A673 (cell line): Measurements from ENCODE around the gene GLIPR2. TPM values are rescaled to one million over a fixed set of nuclear protein-coding genes. Genes with fewer than 3 reads are reported as not detected.

ENCODE experiments used
- BruUV-seq: library from RNA; stranded (reverse); fragments of 400-500 nt; replicated peaks from 2 replicates; lab custom pipeline; 2021; lab: Mats Ljungman, UMichigan
- CTCF ChIA-PET: fragments of 300-600 bp; sonication (Branson Sonifier 250); formaldehyde crosslinking; loops from one replicate; lab custom pipeline; 2022; ENCODE audit warnings: antibody characterized with exemption; lab: Charles Lee
- POLR2A ChIA-PET: fragments of 300-600 bp; sonication (Branson Sonifier 250); formaldehyde crosslinking; loops from one replicate; lab custom pipeline; 2022; ENCODE audit warnings: antibody characterized with exemption; ENCODE audit not compliant: low non-redundant PET; lab: Charles Lee
- DNase-seq: peaks from one replicate; pipeline ENCODE4 v3.0.0-alpha.2; 2015; ENCODE audit warnings: low spot score
- H3K27ac ChIP-seq: fragments of 200-600 bp; sonication (generic); 2 replicates; pipeline ENCODE4 v1.5.1; 2016; ENCODE audit warnings: mixed run types, low read depth, mild to moderate bottlenecking, mixed read lengths, antibody characterized with exemption, low read length; ENCODE audit not compliant: poor library complexity, severe bottlenecking
- H3K27me3 ChIP-seq: fragments of 200-600 bp; sonication (generic); replicated peaks from 2 replicates; pipeline ENCODE4 v1.6.1; 2017; ENCODE audit warnings: mixed run types, low read depth, mild to moderate bottlenecking, mixed read lengths, antibody characterized with exemption, low read length; ENCODE audit not compliant: insufficient read depth, poor library complexity
- H3K36me3 ChIP-seq: fragments of 200-600 bp; sonication (generic); 2 replicates; pipeline ENCODE4 v1.6.1; 2016; ENCODE audit warnings: mixed run types, mild to moderate bottlenecking, mixed read lengths, antibody characterized with exemption, low read length; ENCODE audit not compliant: insufficient read depth, poor library complexity, severe bottlenecking
- H3K4me1 ChIP-seq: fragments of 200-600 bp; sonication (generic); 2 replicates; pipeline ENCODE4 v1.6.1; 2017; ENCODE audit warnings: mixed run types, mild to moderate bottlenecking, mixed read lengths, antibody characterized with exemption, low read length; ENCODE audit not compliant: insufficient read depth, poor library complexity, severe bottlenecking
- H3K4me3 ChIP-seq: fragments of 200-600 bp; sonication (generic); 2 replicates; pipeline ENCODE4 v1.5.1; 2016; ENCODE audit warnings: low read depth, mixed run types, mild to moderate bottlenecking, mixed read lengths, low read length; ENCODE audit not compliant: poor library complexity, severe bottlenecking
- H3K9me3 ChIP-seq: fragments of 200-600 bp; sonication (generic); 2 replicates; pipeline ENCODE4 v1.6.1; 2016; ENCODE audit warnings: mixed run types, low read depth, mild to moderate bottlenecking, mixed read lengths, antibody characterized with exemption, low read length; ENCODE audit not compliant: poor library complexity, severe bottlenecking
- EZH2 ChIP-seq: fragments of 200-600 bp; sonication (generic); IDR thresholded peaks from 2 replicates; pipeline ENCODE4 v1.6.1; 2017; ENCODE audit warnings: borderline replicate concordance, low read depth, mild to moderate bottlenecking, mixed read lengths, antibody characterized with exemption, low read length; ENCODE audit not compliant: poor library complexity, severe bottlenecking
- intact Hi-C: fragments of 100-400 bp; cut with micrococcal nuclease; formaldehyde crosslinking; loops from one replicate; pipeline ENCODE4 v1.10.0; 2022; ENCODE audit not compliant: unreplicated experiment
- total RNA-seq: library from RNA; stranded (reverse); gene quantifications from 2 replicates; pipeline ENCODE4 v1.2.3, GENCODE V29; 2021
- TF ChIP-seq, protein P1 (sequence below): fragments of 300-800, 200-600 bp; sonication (generic); conservative IDR thresholded peaks from 2 replicates; pipeline ENCODE4 v1.5.1; 2017; ENCODE audit warnings: low read depth, mild to moderate bottlenecking, antibody characterized with exemption, low read length, moderate library complexity, mixed read lengths

Gene GLIPR2
- total RNA-seq, 1 experiment from 2014 or later: 5.0 TPM

DNA sequence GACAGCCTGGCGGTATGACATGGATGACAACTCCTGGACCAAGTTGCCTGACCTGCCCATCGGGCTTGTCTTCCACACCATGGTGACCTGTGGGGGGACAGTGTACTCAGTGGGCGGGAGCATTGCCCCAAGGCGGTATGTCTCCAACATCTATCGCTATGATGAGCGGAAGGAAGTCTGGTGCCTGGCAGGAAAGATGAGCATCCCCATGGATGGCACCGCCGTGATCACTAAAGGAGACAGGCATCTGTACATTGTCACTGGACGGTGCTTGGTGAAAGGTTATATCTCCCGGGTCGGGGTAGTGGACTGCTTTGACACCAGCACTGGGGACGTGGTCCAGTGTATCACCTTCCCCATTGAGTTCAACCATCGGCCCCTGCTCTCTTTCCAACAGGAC is 34.0 kb downstream of the GLIPR2 start:
- CTCF ChIA-PET: no interaction called here
- no TSS peak for BruUV-seq

DNA sequence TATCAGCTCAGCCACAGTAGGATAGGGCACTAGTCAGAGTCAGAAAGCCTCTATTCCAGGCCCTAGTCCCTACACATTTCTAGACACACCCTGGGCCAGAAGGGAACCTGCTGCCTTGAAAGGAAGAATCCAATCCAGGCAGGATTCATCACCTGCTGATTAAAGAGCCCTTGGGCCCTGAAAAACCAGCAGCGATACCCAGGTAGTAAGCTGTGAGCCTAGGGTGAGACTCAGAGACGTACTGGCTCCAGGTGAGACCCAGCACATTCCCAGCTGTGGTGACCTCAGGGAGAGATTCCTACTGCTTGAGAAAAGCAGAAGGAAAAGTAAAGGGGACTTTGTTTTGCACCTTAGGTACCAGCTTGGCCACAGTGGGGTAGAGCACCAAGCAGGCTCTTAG is 37.3 kb downstream of the GLIPR2 start:
- no TSS peak for BruUV-seq
- ChIA-PET POLR2A (interaction anchor here (0.5 kb wide), 1 partner anchor 189 kb away, joined by 5 read pairs; no protein-coding TSS in a partner anchor), CTCF (interaction anchor here (0.7 kb wide), 1 partner anchor 155 kb away, joined by 8 read pairs; no protein-coding TSS in a partner anchor)
- Histone ChIP-seq H3K4me1 (no peaks in the 10 kb centered on the region), H3K36me3 (no peaks in the 10 kb centered on the region), H3K9me3 (no peaks in the 10 kb centered on the region), H3K27me3 (no peaks in the 10 kb centered on the region), H3K4me3 (no peak overlapping the region), H3K27ac (no peak overlapping the region)
- TF ChIP-seq, protein P1, sequence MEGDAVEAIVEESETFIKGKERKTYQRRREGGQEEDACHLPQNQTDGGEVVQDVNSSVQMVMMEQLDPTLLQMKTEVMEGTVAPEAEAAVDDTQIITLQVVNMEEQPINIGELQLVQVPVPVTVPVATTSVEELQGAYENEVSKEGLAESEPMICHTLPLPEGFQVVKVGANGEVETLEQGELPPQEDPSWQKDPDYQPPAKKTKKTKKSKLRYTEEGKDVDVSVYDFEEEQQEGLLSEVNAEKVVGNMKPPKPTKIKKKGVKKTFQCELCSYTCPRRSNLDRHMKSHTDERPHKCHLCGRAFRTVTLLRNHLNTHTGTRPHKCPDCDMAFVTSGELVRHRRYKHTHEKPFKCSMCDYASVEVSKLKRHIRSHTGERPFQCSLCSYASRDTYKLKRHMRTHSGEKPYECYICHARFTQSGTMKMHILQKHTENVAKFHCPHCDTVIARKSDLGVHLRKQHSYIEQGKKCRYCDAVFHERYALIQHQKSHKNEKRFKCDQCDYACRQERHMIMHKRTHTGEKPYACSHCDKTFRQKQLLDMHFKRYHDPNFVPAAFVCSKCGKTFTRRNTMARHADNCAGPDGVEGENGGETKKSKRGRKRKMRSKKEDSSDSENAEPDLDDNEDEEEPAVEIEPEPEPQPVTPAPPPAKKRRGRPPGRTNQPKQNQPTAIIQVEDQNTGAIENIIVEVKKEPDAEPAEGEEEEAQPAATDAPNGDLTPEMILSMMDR: no peak
- TF ChIP-seq EZH2: no peak
- intact Hi-C loops: no loop called here
- DNase-seq: no peak

More for the DNA sequence above, 34.0 kb downstream of the GLIPR2 start:
- no peaks in the 10 kb centered on the region for H3K4me1 ChIP-seq
- POLR2A ChIA-PET: no interaction called here
- no peak for DNase-seq
- no peaks in the 10 kb centered on the region for H3K27me3 ChIP-seq
- H3K4me3 ChIP-seq: no peak overlapping the region
- no peaks in the 10 kb centered on the region for H3K36me3 ChIP-seq
- intact Hi-C loops: no loop called here
- no peak overlapping the region for H3K27ac ChIP-seq
- H3K9me3 ChIP-seq: no peaks in the 10 kb centered on the region
- TF ChIP-seq EZH2: no peak
- TF ChIP-seq, protein P1: no peak

DNA sequence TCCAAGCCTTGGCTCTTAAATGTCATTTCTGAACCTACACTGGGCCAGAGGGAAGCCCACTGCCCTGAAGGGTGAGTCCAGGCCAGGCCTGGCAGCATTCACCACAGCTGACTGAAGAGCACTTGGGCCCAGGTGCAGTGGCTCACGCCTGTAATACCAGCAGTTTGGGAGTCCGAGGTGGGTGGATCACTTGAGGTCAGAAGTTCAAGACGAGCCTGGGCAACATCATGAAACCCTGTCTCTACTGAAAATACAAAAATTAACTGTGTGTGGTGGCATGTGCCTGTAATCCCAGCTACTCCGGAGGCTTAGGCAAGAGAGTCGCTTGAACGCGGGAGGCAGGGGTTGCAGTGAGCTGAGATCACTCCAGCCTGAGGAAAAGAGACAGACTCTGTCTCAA is 37.7 kb downstream of the GLIPR2 start:
- ChIA-PET CTCF (no interaction called here), POLR2A (interaction anchor here (0.5 kb wide), 1 partner anchor 189 kb away, joined by 5 read pairs; no protein-coding TSS in a partner anchor)
- no TSS peak for BruUV-seq
- H3K27ac ChIP-seq: no peak overlapping the region
- TF ChIP-seq, protein P1: no peak
- TF ChIP-seq EZH2: no peak
- H3K4me3 ChIP-seq: no peak overlapping the region
- no peaks in the 10 kb centered on the region for H3K4me1 ChIP-seq
- H3K36me3 ChIP-seq: no peaks in the 10 kb centered on the region
- intact Hi-C loops: no loop called here
- DNase-seq: no peak
- no peaks in the 10 kb centered on the region for H3K27me3 ChIP-seq
- H3K9me3 ChIP-seq: no peaks in the 10 kb centered on the region
